ENCODE results near the gene VRK3. TPM values are rescaled to one million over a fixed set of nuclear protein-coding genes. Genes with fewer than 3 reads are reported as not detected.

Gene VRK3
- total RNA-seq, 1 donor from 2014 or later: 73.2 TPM

- intact Hi-C loops (cut with micrococcal nuclease): loop anchor here (5.0 to 10.0 kb wide), 2 partner anchors 256 to 871 kb away; partner anchors contain the start of gene PRMT1
These were observed 91.5 kb downstream of the VRK3 start for GRCh38 chr19:49933643-49934042.

GRCh38 chr19:49932731-49933131 lies 92.4 kb downstream of the VRK3 start:
- intact Hi-C loops (cut with micrococcal nuclease): loop anchor here (5.0 to 10.0 kb wide), 2 partner anchors 255 to 872 kb away; partner anchors contain the start of gene PRMT1

GRCh38 chr19:49932041-49932451 lies 93.1 kb downstream of the VRK3 start:
- intact Hi-C loops (cut with micrococcal nuclease): loop anchor here (5.0 to 10.0 kb wide), 2 partner anchors 255 to 873 kb away; partner anchors contain the start of gene PRMT1

- intact Hi-C loops (cut with micrococcal nuclease): loop anchor here (2.0 to 10.0 kb wide), 3 partner anchors 254 to 873 kb away; partner anchors contain the start of genes KCNC3 and PRMT1
These were observed 93.7 kb downstream of the VRK3 start for GRCh38 chr19:49931293-49932040.

- intact Hi-C loops (cut with micrococcal nuclease): loop anchor here (1.0 to 10.0 kb wide), 5 partner anchors 61 to 874 kb away; partner anchors contain the start of genes KCNC3, POLD1 and PRMT1
These were observed 94.6 kb downstream of the VRK3 start for GRCh38 chr19:49930483-49931011.

- intact Hi-C loops (cut with micrococcal nuclease): loop anchor here (1.0 to 10.0 kb wide), 14 partner anchors 19 to 875 kb away; partner anchors contain the start of genes AKT1S1, AP2A1, KCNC3 and MED25
These were observed 95.3 kb downstream of the VRK3 start for GRCh38 chr19:49929611-49930482.

- intact Hi-C loops (cut with micrococcal nuclease): loop anchor here (1.0 to 2.0 kb wide), 9 partner anchors 18 to 339 kb away; partner anchors contain the start of genes AKT1S1, AP2A1, MED25 and TBC1D17
These were observed 96.0 kb downstream of the VRK3 start, which contains the start of the genes ATF5 and NUP62 for GRCh38 chr19:49929121-49929610. Gene ATF5, plus strand, starts transcription at chr19:49929205. Its CDS starts 1,646 bp downstream, at chr19:49930851. Gene NUP62, minus strand, starts transcription at chr19:49929504. Its CDS starts 19,697 bp downstream, at chr19:49909807.

GRCh38 chr19:49927526-49928264 lies 97.5 kb downstream of the VRK3 start:
- intact Hi-C loops (cut with micrococcal nuclease): loop anchor here (2.0 kb wide), 2 partner anchors 17 to 161 kb away; partner anchors contain the start of gene AP2A1

- intact Hi-C loops (cut with micrococcal nuclease): no loop called here
These were observed 98.7 kb downstream of the VRK3 start for GRCh38 chr19:49926515-49926914.

Other genes starting within 250 kb of the VRK3 start
- gene FUZ, start 212.1 kb downstream of the VRK3 start, total RNA-seq: 10.0 and 11.7 TPM in 2 replicates
- gene MED25, start 207.1 kb downstream of the VRK3 start, total RNA-seq: 57.8 and 59.5 TPM in 2 replicates
- gene PTOV1, start 174.2 kb downstream of the VRK3 start, total RNA-seq: 77.9 and 85.2 TPM in 2 replicates
- 178 and 185 TPM in 2 replicates for gene PNKP, start 157.8 kb downstream of the VRK3 start, total RNA-seq
- gene AKT1S1, start 148.0 kb downstream of the VRK3 start, total RNA-seq: 20.1 and 20.4 TPM in 2 replicates
- 41.2 and 46.3 TPM in 2 replicates for gene TBC1D17, start 147.7 kb downstream of the VRK3 start, total RNA-seq
- gene IL4I1, start 128.5 kb downstream of the VRK3 start, total RNA-seq: 10.3 and 10.4 TPM in 2 replicates
- 20.5 and 22.8 TPM in 2 replicates for gene ATF5, start 96.2 kb downstream of the VRK3 start, total RNA-seq
- gene NUP62, start 95.9 kb downstream of the VRK3 start, total RNA-seq: 149 and 155 TPM in 2 replicates
- gene SIGLEC11, start 64.2 kb downstream of the VRK3 start, total RNA-seq: not detected in 2 replicates
- 9.6 and 10.4 TPM in 2 replicates for gene ZNF473, start 633 bp upstream of the VRK3 start, total RNA-seq
- gene IZUMO2, start 137.9 kb upstream of the VRK3 start, total RNA-seq: not detected in 2 replicates
- gene MYH14, start 178.2 kb upstream of the VRK3 start, total RNA-seq: not detected in 2 replicates

Measured in T-helper 1 cell treated with Interleukin-12 subunit alpha and Interleukin-12 subunit beta and Interleukin-4 antibody, amounts not matched to agents 30 ng/mL and 1 ng/mL, for 36 hours (primary cell).